Lower lobe of right lung (tissue), 2 donors: ENCODE data around the gene AUTS2. TPM values are rescaled to one million over a fixed set of nuclear protein-coding genes. Genes with fewer than 3 reads are reported as not detected.

Experiments used
- ATAC-seq, 2 donors: fragments of 200-7000 bp; cut with Tn5 transposase; one replicate each; pipeline ENCODE4 v1.9.1; 2020 to 2022; ENCODE audit warnings: mild to moderate bottlenecking in 2 of 2, moderate library complexity in 2 of 2
- DNase-seq: peaks from one replicate; pipeline ENCODE4 v3.0.0-alpha.2; 2020
- H3K27ac ChIP-seq: fragments of 200-600 bp; one replicate; pipeline ENCODE4 v1.8.0; 2022
- H3K27me3 ChIP-seq: fragments of 200-600 bp; one replicate; pipeline ENCODE4 v1.8.0; 2022; ENCODE audit warnings: low read depth
- H3K36me3 ChIP-seq: fragments of 200-600 bp; one replicate; pipeline ENCODE4 v1.8.0; 2022; ENCODE audit warnings: mild to moderate bottlenecking
- H3K4me1 ChIP-seq: fragments of 200-600 bp; one replicate; pipeline ENCODE4 v1.8.0; 2022
- H3K4me3 ChIP-seq: fragments of 200-600 bp; one replicate; pipeline ENCODE4 v1.8.0; 2022; ENCODE audit warnings: mild to moderate bottlenecking
- H3K9me3 ChIP-seq: fragments of 200-600 bp; one replicate; pipeline ENCODE4 v1.8.0; 2022
- CTCF ChIP-seq: fragments of 200-600 bp; IDR thresholded peaks from one replicate; pipeline ENCODE4 v1.8.0; 2022; ENCODE audit warnings: antibody characterized with exemption, mild to moderate bottlenecking
- intact Hi-C: fragments of 100-400 bp; cut with DNase I; formaldehyde crosslinking; loops from one replicate; pipeline ENCODE4 v1.11.0; 2022
- total RNA-seq: library from RNA; stranded (reverse); fragmentation: NEBNext Ultra II Directional; extraction: Animal tissue kit (Norgen Biotek cat#: 25700); gene quantifications from one replicate; pipeline ENCODE4 v1.2.1, GENCODE V29; 2021
- donor health status: DM: no; HTN: yes; CAD: no; lungs with severe emphysema.

AUTS2 gene
- total RNA-seq, 1 donor from 2014 or later, result 45.7 TPM

GRCh38 chr7:69862413-69863064, 264.3 kb downstream of the AUTS2 start:
- Histone ChIP-seq H3K9me3 (no peaks in the 10 kb centered on the region), H3K36me3 (no peaks in the 10 kb centered on the region), H3K27ac (no peak overlapping the region), H3K4me3 (no peak overlapping the region), H3K27me3 (no peaks in the 10 kb centered on the region), H3K4me1 (no peaks in the 10 kb centered on the region)
- ATAC-seq, result no peak
- TF ChIP-seq CTCF, result no peak
- intact Hi-C loops, result no loop called here
- no peak for DNase-seq

GRCh38 chr7:69864274-69864673, 266.0 kb downstream of the AUTS2 start:
- no peaks in the 10 kb centered on the region for H3K27me3 ChIP-seq
- no peak for ATAC-seq
- no peak for DNase-seq
- H3K4me1 ChIP-seq, result no peaks in the 10 kb centered on the region
- TF ChIP-seq CTCF, result no peak
- no peak overlapping the region for H3K27ac ChIP-seq
- H3K4me3 ChIP-seq, result no peak overlapping the region
- no peaks in the 10 kb centered on the region for H3K9me3 ChIP-seq
- intact Hi-C loops, result no loop called here
- no peaks in the 10 kb centered on the region for H3K36me3 ChIP-seq

- no peaks in the 10 kb centered on the region for H3K36me3 ChIP-seq
- DNase-seq, result no peak
These were observed 266.5 kb downstream of the AUTS2 start for GRCh38 chr7:69864822-69865221.

GRCh38 chr7:69868921-69869320, 270.6 kb downstream of the AUTS2 start:
- no peaks in the 10 kb centered on the region for H3K4me1 ChIP-seq
- no peaks in the 10 kb centered on the region for H3K27me3 ChIP-seq
- TF ChIP-seq CTCF, result no peak
- ATAC-seq, result no peak
- H3K36me3 ChIP-seq, result no peaks in the 10 kb centered on the region
- intact Hi-C loops, result no loop called here
- DNase-seq, result no peak
- H3K9me3 ChIP-seq, result no peaks in the 10 kb centered on the region
- H3K27ac ChIP-seq, result no peak overlapping the region
- H3K4me3 ChIP-seq, result no peak overlapping the region

More at GRCh38 chr7:69864822-69865221, 266.5 kb downstream of the AUTS2 start:
- no peak for ATAC-seq
- no peak for TF ChIP-seq CTCF
- H3K27ac ChIP-seq, result no peak overlapping the region
- H3K27me3 ChIP-seq, result no peaks in the 10 kb centered on the region
- no peaks in the 10 kb centered on the region for H3K4me1 ChIP-seq
- H3K4me3 ChIP-seq, result no peak overlapping the region
- intact Hi-C loops, result no loop called here
- H3K9me3 ChIP-seq, result no peaks in the 10 kb centered on the region

GRCh38 chr7:69871213-69871885, 273.1 kb downstream of the AUTS2 start:
- ATAC-seq (no peak), DNase-seq (no peak)
- Histone ChIP-seq H3K27ac (no peak overlapping the region), H3K9me3 (no peaks in the 10 kb centered on the region), H3K27me3 (no peaks in the 10 kb centered on the region), H3K4me3 (no peak overlapping the region), H3K36me3 (no peaks in the 10 kb centered on the region), H3K4me1 (no peaks in the 10 kb centered on the region)
- TF ChIP-seq CTCF, result no peak
- intact Hi-C loops, result no loop called here
